Lower leg skin (tissue), 4 donors: ENCODE results near the gene SGCE. TPM values are rescaled to one million over a fixed set of nuclear protein-coding genes. Genes with fewer than 3 reads are reported as not detected.

Source experiments
- DNase-seq, 2 donors: peaks; one replicate each; pipeline ENCODE4 v3.0.0-alpha.2; 2019; ENCODE audit warnings: low spot score in 2 of 2
- H3K4me3 ChIP-seq: fragments of 200-600 bp; sonication (generic); 2 replicates; pipeline ENCODE4 v1.5.1; 2017; ENCODE audit warnings: mild to moderate bottlenecking, low read depth; ENCODE audit not compliant: poor library complexity, severe bottlenecking
- CTCF ChIP-seq, 3 donors: fragments of 450-650 bp; IDR thresholded peaks; one replicate each; pipeline ENCODE4 v1.5.1; 2016; ENCODE audit warnings: antibody characterized with exemption in 3 of 3, mild to moderate bottlenecking in 3 of 3, moderate library complexity in 2 of 3
- POLR2A ChIP-seq, 2 donors: fragments of 450-650 bp; IDR thresholded peaks; one replicate each; pipeline ENCODE4 v1.6.1; 2016 to 2017; ENCODE audit warnings: antibody characterized with exemption in 2 of 2, mild to moderate bottlenecking in 1 of 2, moderate library complexity in 1 of 2
- WGBS, 2 donors: methylation state at CpG; one replicate each; pipeline ENCODE4 v1.1.5; 2018; 5-methylcytosine and 5-hydroxymethylcytosine counted together
- intact Hi-C: fragments of 100-400 bp; cut with DNase I; formaldehyde crosslinking; loops from one replicate; pipeline ENCODE4 v1.15.0; 2023; ENCODE audit warnings: low total_unique reads
- total RNA-seq, 4 donors: library from RNA; depleted of rRNA; stranded (reverse); fragments of >200 nt; gene quantifications; one replicate each; pipeline ENCODE4 v1.1.0, GENCODE V29; 2016

The SGCE gene
- total RNA-seq, 4 donors from 2014 or later: 9.8 to 25.7 (median 17.8) TPM

GRCh38 chr7:94540428-94540827 is 115.5 kb downstream of the SGCE start:
- DNase-seq: no peak
- WGBS, 2 donors: 86 to 91% methylated on average over 1 of the region's 1 CpG
- intact Hi-C loops: no loop called here
- no peak overlapping the region for H3K4me3 ChIP-seq
- TF ChIP-seq CTCF (IDR thresholded peaks at IDR 0.05) (no peak), POLR2A (IDR thresholded peaks at IDR 0.05) (no peak)

Other genes with a start within 250 kb of the SGCE start
- 1 to 10 TPM; 5.4 to 9.9 (median 8.0) TPM for gene CASD1, start 146.3 kb downstream of the SGCE start, total RNA-seq